CD4-positive, alpha-beta T cell (primary cell): ENCODE data around the gene NKD1. TPM values are rescaled to one million over a fixed set of nuclear protein-coding genes. Genes with fewer than 3 reads are reported as not detected.
A peak's percentile ranks its signal among the peaks of the same experiment; 100 is the strongest.

Experiments used
- ATAC-seq: fragments of 200-7000 bp; cut with Tn5 transposase; one replicate; pipeline ENCODE4 v1.10.0; 2022; ENCODE audit warnings: mild to moderate bottlenecking; ENCODE audit not compliant: poor library complexity
- CTCF ChIA-PET: fragments of 350-600 bp; sonication (Branson Sonifier 250); formaldehyde crosslinking; loops from one replicate; lab custom pipeline; 2021; ENCODE audit warnings: antibody characterized with exemption, inconsistent platforms; lab: Charles Lee
- POLR2A ChIA-PET: fragments of 350-600 bp; sonication (Branson Sonifier 250); formaldehyde crosslinking; loops from one replicate; lab custom pipeline; 2021; ENCODE audit warnings: antibody characterized with exemption, inconsistent platforms; lab: Charles Lee
- DNase-seq, 14 experiments: peaks; one replicate each; pipeline ENCODE4 v3.0.0-alpha.2; 2013 to 2020; ENCODE audit warnings: mixed read lengths in 2 of 14
- H3K27ac ChIP-seq, 2 donors: one replicate each; pipeline versions ENCODE4 v1.5.1 to v1.7.0; 2013; ENCODE audit warnings: low read length in 2 of 2, low read depth in 1 of 2, mild to moderate bottlenecking in 1 of 2
- H3K27me3 ChIP-seq, 2 experiments: 1 replicate in 1 of 2; 2 replicates in 1 of 2; pipeline versions ENCODE4 v1.6.1 to v1.7.0; 2013; ENCODE audit warnings: low read length in 2 of 2, control low read depth in 1 of 2, mild to moderate bottlenecking in 1 of 2, moderate library complexity in 1 of 2; ENCODE audit not compliant: insufficient read depth in 2 of 2, control insufficient read depth in 1 of 2
- H3K36me3 ChIP-seq: one replicate; pipeline ENCODE4 v1.6.1; 2013; ENCODE audit warnings: low read length, control low read depth; ENCODE audit not compliant: insufficient read depth
- H3K4me1 ChIP-seq: one replicate; pipeline ENCODE4 v1.6.1; 2013; ENCODE audit warnings: low read length, control low read depth; ENCODE audit not compliant: insufficient read depth
- H3K4me3 ChIP-seq: one replicate; pipeline ENCODE4 v1.5.1; 2013; ENCODE audit warnings: mild to moderate bottlenecking, low read length, moderate library complexity
- H3K9me3 ChIP-seq, 2 experiments: 1 replicate in 1 of 2; 2 replicates in 1 of 2; pipeline versions ENCODE4 v1.6.1 to v1.7.0; 2013; ENCODE audit warnings: low read length in 2 of 2, mild to moderate bottlenecking in 2 of 2, control low read depth in 1 of 2, moderate library complexity in 1 of 2; ENCODE audit not compliant: control insufficient read depth in 1 of 2, insufficient read depth in 1 of 2
- H3K27ac Mint-ChIP-seq: one replicate; pipeline ENCODE4 v1.8.0; 2020; ENCODE audit warnings: mixed read lengths
- H3K27me3 Mint-ChIP-seq: one replicate; pipeline ENCODE4 v1.8.0; 2021; ENCODE audit warnings: mixed read lengths
- H3K36me3 Mint-ChIP-seq: one replicate; pipeline ENCODE4 v1.8.0; 2021; ENCODE audit warnings: low read depth, mixed read lengths
- H3K4me1 Mint-ChIP-seq: one replicate; pipeline ENCODE4 v1.8.0; 2021; ENCODE audit warnings: low read depth, mixed read lengths
- H3K4me3 Mint-ChIP-seq: one replicate; pipeline ENCODE4 v1.8.0; 2020; ENCODE audit warnings: mild to moderate bottlenecking, mixed read lengths
- H3K9me3 Mint-ChIP-seq: one replicate; pipeline ENCODE4 v1.8.0; 2020; ENCODE audit warnings: mixed read lengths
- intact Hi-C, 2 experiments: fragments of 100-400 bp; cut with DNase I in 1 of 2; cut with micrococcal nuclease in 1 of 2; formaldehyde crosslinking; loops; one replicate each; pipeline versions ENCODE4 v1.15.1 to v1.9.0; 2023 to 2025; cut with DNase I, micrococcal nuclease
- total RNA-seq, 174 experiments: library from RNA in 2 of 174; stranded (reverse) in 2 of 174; gene quantifications; one replicate each; pipeline ENCODE4 v1.2.3 and lab custom pipeline; 2021 to 2026
- TF ChIP-seq, protein P1 (sequence below): fragments of 200-600 bp; IDR thresholded peaks from one replicate; pipeline ENCODE4 v1.8.0; 2022; ENCODE audit warnings: antibody characterized with exemption, mild to moderate bottlenecking

The NKD1 gene
- total RNA-seq, 2 experiments from 2014 or later: 6.1 to 9.8 TPM

GRCh38 chr16:50600582-50601283 is 52.5 kb downstream of the NKD1 start:
- Histone ChIP-seq H3K27ac (no peak overlapping the region), H3K9me3 (no peaks in the 10 kb centered on the region), H3K4me1 (peaks cover 47% of the 10 kb centered on the region), H3K27me3 (no peaks in the 10 kb centered on the region), H3K4me3 (no peak overlapping the region), H3K36me3 (no peaks in the 10 kb centered on the region)
- Mint-ChIP-seq H3K4me1 (peaks cover 65% of the 10 kb centered on the region), H3K36me3 (no peaks in the 10 kb centered on the region), H3K27ac (peak overlapping the region; percentile 73), H3K9me3 (no peaks in the 10 kb centered on the region), H3K4me3 (no peak overlapping the region), H3K27me3 (no peaks in the 10 kb centered on the region)
- intact Hi-C loops: no loop called here
- TF ChIP-seq, protein P1, sequence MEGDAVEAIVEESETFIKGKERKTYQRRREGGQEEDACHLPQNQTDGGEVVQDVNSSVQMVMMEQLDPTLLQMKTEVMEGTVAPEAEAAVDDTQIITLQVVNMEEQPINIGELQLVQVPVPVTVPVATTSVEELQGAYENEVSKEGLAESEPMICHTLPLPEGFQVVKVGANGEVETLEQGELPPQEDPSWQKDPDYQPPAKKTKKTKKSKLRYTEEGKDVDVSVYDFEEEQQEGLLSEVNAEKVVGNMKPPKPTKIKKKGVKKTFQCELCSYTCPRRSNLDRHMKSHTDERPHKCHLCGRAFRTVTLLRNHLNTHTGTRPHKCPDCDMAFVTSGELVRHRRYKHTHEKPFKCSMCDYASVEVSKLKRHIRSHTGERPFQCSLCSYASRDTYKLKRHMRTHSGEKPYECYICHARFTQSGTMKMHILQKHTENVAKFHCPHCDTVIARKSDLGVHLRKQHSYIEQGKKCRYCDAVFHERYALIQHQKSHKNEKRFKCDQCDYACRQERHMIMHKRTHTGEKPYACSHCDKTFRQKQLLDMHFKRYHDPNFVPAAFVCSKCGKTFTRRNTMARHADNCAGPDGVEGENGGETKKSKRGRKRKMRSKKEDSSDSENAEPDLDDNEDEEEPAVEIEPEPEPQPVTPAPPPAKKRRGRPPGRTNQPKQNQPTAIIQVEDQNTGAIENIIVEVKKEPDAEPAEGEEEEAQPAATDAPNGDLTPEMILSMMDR: no peak
- DNase-seq: no peak
- ATAC-seq: no peak
- POLR2A ChIA-PET: interaction anchor here (0.5 kb wide), 1 partner anchor 225 kb away, joined by 5 read pairs; no protein-coding TSS in a partner anchor
- CTCF ChIA-PET: no interaction called here

GRCh38 chr16:50601341-50601740 is 53.1 kb downstream of the NKD1 start:
- no peaks in the 10 kb centered on the region for H3K36me3 ChIP-seq
- no peak overlapping the region for H3K27ac ChIP-seq
- H3K4me3 Mint-ChIP-seq: no peak overlapping the region
- POLR2A ChIA-PET: interaction anchor here (1.0 kb wide), 1 partner anchor 333 kb away, joined by 3 read pairs; no protein-coding TSS in a partner anchor
- H3K4me1 ChIP-seq: peaks cover 44% of the 10 kb centered on the region
- CTCF ChIA-PET: no interaction called here
- H3K36me3 Mint-ChIP-seq: no peaks in the 10 kb centered on the region
- no peak overlapping the region for H3K4me3 ChIP-seq
- TF ChIP-seq, protein P1: no peak
- no peaks in the 10 kb centered on the region for H3K27me3 Mint-ChIP-seq
- no peak for DNase-seq
- ATAC-seq: no peak
- intact Hi-C loops: no loop called here
- H3K9me3 ChIP-seq: no peaks in the 10 kb centered on the region
- H3K27me3 ChIP-seq: no peaks in the 10 kb centered on the region
- H3K27ac Mint-ChIP-seq: no peak overlapping the region
- no peaks in the 10 kb centered on the region for H3K9me3 Mint-ChIP-seq
- peaks cover 60% of the 10 kb centered on the region for H3K4me1 Mint-ChIP-seq

- peaks cover 44% of the 10 kb centered on the region for H3K4me1 ChIP-seq
- TF ChIP-seq, protein P1: no peak
- POLR2A ChIA-PET: interaction anchor here (1.0 kb wide), 1 partner anchor 334 kb away, joined by 3 read pairs; no protein-coding TSS in a partner anchor
- H3K4me3 ChIP-seq: no peak overlapping the region
- H3K27me3 Mint-ChIP-seq: no peaks in the 10 kb centered on the region
- no peaks in the 10 kb centered on the region for H3K36me3 ChIP-seq
- peaks cover 52% of the 10 kb centered on the region for H3K4me1 Mint-ChIP-seq
- H3K4me3 Mint-ChIP-seq: peak overlapping the region; percentile 5
- intact Hi-C loops: loop anchor here in 1 of 2 experiments (2.0 kb wide), 1 partner anchor 53 kb away; the partner anchor contains the start of gene NKD1
- H3K9me3 ChIP-seq: no peaks in the 10 kb centered on the region
- CTCF ChIA-PET: no interaction called here
- no peaks in the 10 kb centered on the region for H3K27me3 ChIP-seq
- DNase-seq: no peak
- peak overlapping the region; percentile 74 for H3K27ac Mint-ChIP-seq
- no peaks in the 10 kb centered on the region for H3K36me3 Mint-ChIP-seq
- H3K9me3 Mint-ChIP-seq: no peaks in the 10 kb centered on the region
- no peak overlapping the region for H3K27ac ChIP-seq
- ATAC-seq: no peak
Observed at GRCh38 chr16:50602126-50602525, 53.9 kb downstream of the NKD1 start.
